Medulla oblongata (tissue), 1 donor: ENCODE data around the gene IRF2BP1.
"Not testable (repeated sequence)": the region's sequence is repeated elsewhere in the genome, so short reads cannot be mapped to it uniquely, and the experiment has no call there.

Source experiments
- DNase-seq: peaks from one replicate; pipeline ENCODE4 v3.0.0-alpha.2; 2015; ENCODE audit errors: extremely low spot score

IRF2BP1 gene

DNA sequence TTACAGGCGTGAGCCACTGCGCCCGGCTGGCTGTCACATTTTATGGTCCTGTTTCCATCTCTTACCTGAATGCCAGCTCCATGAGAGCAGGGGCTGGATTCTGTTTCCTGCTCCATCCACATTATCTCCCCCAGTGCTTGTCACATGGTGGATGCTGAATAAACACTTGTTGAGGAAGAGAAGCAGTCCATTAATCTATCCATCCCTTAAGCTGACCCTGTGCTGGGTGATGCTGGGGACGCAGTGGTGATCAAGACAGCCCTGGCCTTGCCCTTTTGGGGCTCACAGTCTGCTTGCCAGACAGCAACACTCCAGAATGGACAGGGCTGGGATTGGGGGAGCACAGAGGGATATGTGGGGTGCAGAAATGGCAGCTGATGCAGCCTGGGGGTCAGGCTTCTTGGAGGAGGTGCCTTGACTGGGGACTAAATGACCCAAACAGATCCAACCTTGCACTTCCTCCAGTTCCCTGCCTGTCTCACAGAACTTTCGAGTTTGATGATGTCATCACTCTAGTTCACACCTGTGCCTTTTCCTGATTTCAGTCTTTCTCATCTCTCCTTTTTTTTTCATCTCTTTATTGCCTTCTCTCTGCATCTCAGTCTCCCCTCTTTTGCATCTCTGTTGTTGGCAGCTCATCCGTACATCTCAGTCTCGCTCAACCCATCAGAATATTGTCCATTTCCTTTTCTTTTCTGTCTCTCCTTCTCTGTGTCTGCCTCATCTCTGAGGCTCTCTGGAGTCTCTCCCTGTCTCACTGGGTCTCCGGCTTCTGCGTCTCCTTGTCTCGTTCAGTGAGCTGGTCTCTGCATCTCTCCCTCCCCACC, 4.6 kb downstream of the IRF2BP1 start:
- DNase-seq: no peak

DNA sequence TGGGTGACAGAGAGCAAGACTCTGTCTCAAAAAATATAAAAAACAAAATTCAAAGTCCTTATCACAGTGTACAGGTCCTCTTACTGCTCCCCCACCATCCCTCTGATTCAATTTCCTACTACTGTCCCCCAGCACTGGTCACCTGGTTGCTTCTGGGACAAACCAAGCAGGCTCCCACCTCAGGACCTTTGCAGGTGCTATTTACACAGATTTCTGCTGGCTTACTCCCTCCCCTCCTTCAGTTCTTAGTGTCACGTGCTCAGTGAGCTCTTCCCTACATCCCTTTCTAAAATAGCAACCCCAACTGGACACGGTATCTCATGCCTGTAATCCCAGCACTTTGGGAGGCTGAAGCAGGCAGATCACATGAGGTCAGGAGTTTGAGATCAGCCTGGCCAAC, 6.0 kb downstream of the IRF2BP1 start:
- DNase-seq: no peak

- no peak for DNase-seq
These were observed 6.9 kb downstream of the IRF2BP1 start for GRCh38 chr19:45879055-45879454.

DNA sequence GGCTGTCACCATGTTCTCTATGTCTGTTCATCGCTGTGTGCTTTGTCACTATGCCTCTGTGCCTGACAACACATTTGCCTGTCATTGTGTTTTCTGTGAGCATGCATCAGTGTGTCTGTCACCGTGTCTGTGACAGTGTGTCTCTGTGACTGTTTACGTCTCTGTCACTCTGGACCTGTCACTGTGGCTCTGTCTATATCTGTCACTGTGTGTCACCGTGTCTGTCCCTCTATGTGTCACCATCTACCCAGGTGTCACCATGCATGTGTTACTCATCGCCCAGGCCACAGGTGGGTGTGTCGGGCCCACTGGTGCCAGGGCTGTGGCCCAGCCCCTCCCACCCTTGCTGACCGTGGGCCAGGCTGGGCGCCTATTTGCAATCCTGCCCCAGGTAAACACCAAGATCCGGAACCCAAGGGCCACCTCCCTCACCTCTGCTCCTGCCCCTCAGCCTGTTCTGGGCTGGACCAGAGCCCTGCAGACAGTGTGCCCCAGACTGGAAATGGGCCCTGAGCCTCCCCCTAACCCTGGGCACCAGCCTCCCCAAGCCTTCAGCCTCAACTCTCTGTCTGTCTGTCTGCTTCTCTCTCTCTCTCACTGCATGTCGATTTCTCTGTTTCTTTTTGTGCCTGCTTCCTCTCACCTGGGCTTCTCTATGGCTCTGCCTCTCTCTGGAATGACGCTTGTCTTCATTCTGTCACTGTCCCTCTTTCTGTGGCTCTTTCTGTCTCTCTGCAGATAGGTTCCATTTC, 7.7 kb downstream of the IRF2BP1 start:
- DNase-seq: no peak

- DNase-seq: no peak
These were observed 9.3 kb downstream of the IRF2BP1 start for GRCh38 chr19:45876411-45877197.

GRCh38 chr19:45876161-45876410, 9.9 kb downstream of the IRF2BP1 start:
- DNase-seq: no peak

- DNase-seq: no peak
These were observed 11.3 kb downstream of the IRF2BP1 start for GRCh38 chr19:45874620-45874966.

DNA sequence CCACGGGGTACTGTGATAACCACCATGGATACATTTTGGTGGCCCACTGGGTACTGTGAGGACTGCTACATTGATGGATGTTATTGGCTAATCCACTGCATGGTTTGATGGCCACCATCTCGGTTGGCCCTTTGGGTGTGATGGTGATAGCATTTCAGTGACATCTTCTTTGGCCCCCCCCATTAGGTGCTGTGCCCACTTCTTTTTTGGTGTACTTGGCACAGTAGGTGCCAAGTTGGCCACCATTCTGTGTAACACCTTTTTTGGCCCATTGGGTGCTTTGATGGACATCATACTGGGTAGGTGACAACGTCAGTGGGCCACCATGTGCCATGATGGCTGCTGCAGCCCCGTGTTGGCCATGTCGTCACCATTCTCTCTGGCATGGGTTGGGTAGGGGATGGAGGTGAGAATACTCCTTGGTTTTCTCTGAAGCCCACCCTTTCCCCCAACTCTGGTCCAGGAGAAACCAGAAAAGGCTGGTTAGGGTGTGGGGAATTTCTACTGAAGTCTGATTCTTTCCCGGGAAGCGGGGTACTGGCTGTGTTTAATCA, 12.6 kb downstream of the IRF2BP1 start:
- no peak for DNase-seq

DNA sequence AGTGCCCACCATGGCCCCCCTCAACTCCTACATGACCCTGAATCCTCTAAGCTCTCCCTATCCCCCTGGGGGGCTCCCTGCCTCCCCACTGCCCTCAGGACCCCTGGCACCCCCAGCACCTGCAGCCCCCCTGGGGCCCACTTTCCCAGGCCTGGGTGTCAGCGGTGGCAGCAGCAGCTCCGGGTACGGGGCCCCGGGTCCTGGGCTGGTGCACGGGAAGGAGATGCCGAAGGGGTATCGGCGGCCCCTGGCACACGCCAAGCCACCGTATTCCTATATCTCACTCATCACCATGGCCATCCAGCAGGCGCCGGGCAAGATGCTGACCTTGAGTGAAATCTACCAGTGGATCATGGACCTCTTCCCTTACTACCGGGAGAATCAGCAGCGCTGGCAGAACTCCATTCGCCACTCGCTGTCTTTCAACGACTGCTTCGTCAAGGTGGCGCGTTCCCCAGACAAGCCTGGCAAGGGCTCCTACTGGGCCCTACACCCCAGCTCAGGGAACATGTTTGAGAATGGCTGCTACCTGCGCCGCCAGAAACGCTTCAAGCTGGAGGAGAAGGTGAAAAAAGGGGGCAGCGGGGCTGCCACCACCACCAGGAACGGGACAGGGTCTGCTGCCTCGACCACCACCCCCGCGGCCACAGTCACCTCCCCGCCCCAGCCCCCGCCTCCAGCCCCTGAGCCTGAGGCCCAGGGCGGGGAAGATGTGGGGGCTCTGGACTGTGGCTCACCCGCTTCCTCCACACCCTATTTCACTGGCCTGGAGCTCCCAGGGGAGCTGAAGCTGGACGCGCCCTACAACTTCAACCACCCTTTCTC, 13.6 kb downstream of the IRF2BP1 start:
- DNase-seq: no peak

DNA sequence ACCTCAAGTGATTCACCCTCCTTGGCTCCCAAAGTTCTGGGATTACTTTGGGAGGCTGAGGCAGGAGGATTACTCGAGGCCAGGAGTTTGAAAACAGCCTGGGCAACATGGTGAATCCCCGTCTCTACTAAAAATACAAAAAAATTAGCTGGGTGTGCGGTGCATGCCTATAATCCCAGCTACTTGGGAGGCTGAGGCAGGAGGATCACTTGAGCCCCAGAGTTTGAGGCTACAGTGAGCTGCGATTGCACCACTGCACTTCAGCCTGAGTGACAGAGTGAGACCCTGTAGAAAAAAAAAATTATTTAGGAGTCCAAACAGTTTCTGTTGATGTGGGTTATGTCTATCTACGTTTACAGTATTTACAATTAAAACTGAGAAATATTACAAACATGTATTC, 15.1 kb downstream of the IRF2BP1 start:
- no peak for DNase-seq

DNA sequence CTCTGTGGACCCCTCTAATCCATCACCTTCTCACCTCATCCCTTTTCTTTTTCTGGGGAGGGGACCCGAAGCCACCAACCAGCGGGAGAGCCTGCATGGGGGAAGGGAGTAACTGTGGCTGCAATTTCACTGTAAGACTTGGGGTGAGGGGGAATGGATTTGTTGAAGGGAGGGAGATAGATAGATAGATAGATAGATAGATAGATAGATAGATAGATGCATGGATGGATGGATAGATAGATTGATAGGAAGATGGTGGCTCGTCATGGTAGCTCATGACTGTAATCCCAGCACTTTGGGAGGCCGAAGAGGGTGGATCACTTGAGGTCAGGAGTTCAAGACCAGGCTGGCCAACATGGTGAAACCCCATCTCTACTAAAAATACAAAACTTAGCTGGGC, 18.7 kb downstream of the IRF2BP1 start:
- DNase-seq: not testable (repeated sequence)

GRCh38 chr19:45866400-45867176, 19.4 kb downstream of the IRF2BP1 start:
- DNase-seq: no peak

- DNase-seq: no peak
These were observed 20.5 kb downstream of the IRF2BP1 start for GRCh38 chr19:45865269-45865948.

GRCh38 chr19:45864629-45865082, 21.3 kb downstream of the IRF2BP1 start:
- no peak for DNase-seq

DNA sequence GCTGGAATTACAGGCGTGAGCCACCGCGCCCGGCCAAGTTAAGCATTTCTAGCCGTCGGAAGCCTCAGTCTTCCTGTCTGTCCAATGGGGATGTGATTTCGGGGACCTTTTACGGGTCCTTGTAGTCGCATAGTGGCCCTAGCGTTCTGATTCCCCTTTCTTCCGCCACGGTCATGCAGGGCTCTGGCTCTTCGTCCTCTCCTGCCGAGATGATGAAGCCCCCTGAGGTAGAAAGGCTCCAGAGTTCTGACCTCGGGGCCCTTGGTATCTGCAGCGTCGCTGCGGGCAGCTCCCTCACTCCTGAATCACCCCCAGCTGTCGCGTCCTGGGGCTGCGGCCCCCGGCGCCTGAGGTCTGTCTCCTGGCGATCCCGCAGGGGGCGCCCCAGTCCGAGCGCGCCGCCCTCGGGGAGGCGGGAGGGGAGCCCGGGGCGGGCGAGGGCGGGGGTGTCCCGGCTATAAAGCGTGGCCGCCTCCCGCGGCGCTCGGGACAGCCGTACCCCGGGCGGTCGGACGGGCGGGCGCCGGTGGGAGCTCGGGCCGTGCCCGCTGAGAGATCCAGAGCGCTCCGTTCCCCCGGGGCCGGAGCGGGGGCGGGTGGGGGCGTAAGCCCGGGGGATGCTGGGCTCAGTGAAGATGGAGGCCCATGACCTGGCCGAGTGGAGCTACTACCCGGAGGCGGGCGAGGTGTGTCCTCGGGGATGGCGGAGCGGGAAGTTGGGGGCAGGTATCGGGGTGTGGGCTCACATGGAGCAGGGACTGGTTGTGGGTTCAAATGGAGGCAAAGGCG, 21.9 kb downstream of the IRF2BP1 start, which contains the start of gene FOXA3:
Gene FOXA3, plus strand, starts transcription at position 487 of the 789 bp plus-strand sequence. Its CDS starts 131 bp downstream, at position 618.
- peak; percentile 36 for DNase-seq

DNA sequence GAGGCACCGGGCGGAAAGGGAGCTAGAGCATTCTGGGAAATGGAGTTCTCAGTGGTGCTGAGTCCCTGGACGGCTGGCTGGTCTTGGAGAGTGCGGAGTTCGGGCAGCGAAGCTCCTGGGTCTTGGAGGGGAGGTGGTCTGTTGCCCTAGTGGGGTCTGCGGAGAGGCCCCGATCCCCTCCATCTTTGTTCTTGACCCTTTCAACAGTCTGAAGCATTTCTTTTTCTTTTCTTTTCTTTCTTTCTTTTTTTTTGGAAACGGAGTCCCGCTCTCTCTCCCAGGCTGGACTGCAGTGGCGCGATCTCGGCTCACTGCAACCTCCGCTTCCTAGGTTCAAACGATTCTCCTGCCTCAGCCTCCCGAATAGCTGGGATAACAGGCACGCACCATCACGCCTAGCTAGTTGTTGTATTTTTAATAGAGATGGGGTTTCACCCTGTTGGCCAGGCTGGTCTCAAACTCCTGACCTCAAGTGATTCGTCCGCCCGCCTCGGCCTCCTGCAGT, 22.6 kb downstream of the IRF2BP1 start:
- DNase-seq: no peak

DNA sequence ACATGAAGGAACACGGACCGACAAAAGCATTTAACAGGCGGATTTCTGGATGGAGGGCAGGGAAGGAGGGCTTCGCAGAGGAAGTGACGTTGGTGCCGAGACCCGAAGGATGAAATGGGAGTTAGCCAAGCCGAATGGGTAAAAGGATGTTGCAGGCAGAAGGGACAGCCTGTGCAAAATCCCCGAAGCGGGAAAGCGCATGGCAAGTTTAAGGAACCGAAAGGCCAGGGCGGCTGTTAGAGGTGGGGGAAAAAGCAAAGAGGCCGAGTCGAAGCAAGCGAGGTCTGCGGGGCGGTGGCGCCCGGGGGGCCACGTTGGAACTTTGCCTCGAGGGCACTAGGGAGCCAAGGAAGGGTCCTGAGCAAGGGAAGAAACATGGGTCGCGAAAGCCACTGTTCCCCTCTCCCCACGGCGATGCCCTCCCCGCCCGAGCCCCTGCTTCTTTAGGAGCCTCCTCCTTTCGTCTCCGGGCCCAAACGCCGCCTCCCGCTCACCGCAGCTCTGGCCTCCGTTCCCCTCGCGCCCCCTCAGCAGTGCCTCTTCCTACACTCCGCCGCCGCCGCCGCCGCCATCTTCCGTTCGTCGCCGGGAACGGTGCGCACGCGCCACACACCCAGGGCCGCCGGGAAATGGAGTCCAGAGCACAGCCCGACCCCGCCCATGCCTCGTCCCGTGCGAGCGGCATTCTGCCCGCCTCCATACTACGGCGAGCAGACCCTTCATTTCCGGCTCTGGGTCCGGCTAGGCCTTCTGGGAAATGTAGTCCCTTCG, 23.2 kb downstream of the IRF2BP1 start, which contains the start of gene SYMPK:
Gene SYMPK, minus strand, starts transcription at position 584 of the 771 bp plus-strand sequence. CDS start 8,652 bp downstream, outside the sequence.
- peak; percentile 99 for DNase-seq

GRCh38 chr19:45862271-45862563, 23.7 kb downstream of the IRF2BP1 start:
- DNase-seq: no peak
